Kidney (tissue), 14 donors: ENCODE results near the gene FOXE1. TPM values are rescaled to one million over a fixed set of nuclear protein-coding genes. Genes with fewer than 3 reads are reported as not detected.

ENCODE experiments used
- DNase-seq, 5 donors: peaks; one replicate each; pipeline ENCODE4 v3.0.0-alpha.2; 2013 to 2020
- FAIRE-seq: peaks from 2 replicates; lab custom pipeline; 2012; peaks lifted over from hg19 to GRCh38; lab: Jason Lieb, UNC
- H3K27ac ChIP-seq, 2 donors: one replicate each; pipeline ENCODE4 v1.7.0; 2013; ENCODE audit warnings: low read depth in 2 of 2, low read length in 2 of 2, inconsistent platforms in 1 of 2
- H3K27me3 ChIP-seq: one replicate; pipeline ENCODE4 v1.7.1; 2013; ENCODE audit warnings: low read length, inconsistent platforms; ENCODE audit not compliant: control insufficient read depth, insufficient read depth
- H3K36me3 ChIP-seq, 3 donors: one replicate each; pipeline versions ENCODE4 v1.7.0 to v1.7.1; 2013; ENCODE audit warnings: low read length in 3 of 3, control low read depth in 1 of 3, inconsistent platforms in 1 of 3; ENCODE audit not compliant: insufficient read depth in 3 of 3, control insufficient read depth in 2 of 3
- H3K4me1 ChIP-seq, 3 donors: one replicate each; pipeline versions ENCODE4 v1.7.0 to v1.7.1; 2013; ENCODE audit warnings: low read length in 3 of 3, inconsistent platforms in 1 of 3, low read depth in 1 of 3; ENCODE audit not compliant: control insufficient read depth in 2 of 3, insufficient read depth in 2 of 3
- H3K4me3 ChIP-seq, 3 donors: one replicate each; pipeline versions ENCODE4 v1.7.0 to v1.8.1; 2013; ENCODE audit warnings: low read length in 3 of 3, control low read depth in 1 of 3, inconsistent platforms in 1 of 3
- H3K9ac ChIP-seq, 3 donors: one replicate each; pipeline versions ENCODE4 v1.7.0 to v1.7.1; 2013; ENCODE audit warnings: low read length in 3 of 3, control low read depth in 1 of 3, inconsistent platforms in 1 of 3
- H3K9me3 ChIP-seq, 3 donors: one replicate each; pipeline versions ENCODE4 v1.7.0 to v1.7.1; 2013; ENCODE audit warnings: low read length in 3 of 3, control low read depth in 1 of 3, inconsistent platforms in 1 of 3; ENCODE audit not compliant: control insufficient read depth in 2 of 3, insufficient read depth in 1 of 3
- CTCF ChIP-seq: IDR thresholded peaks from 3 replicates; pipeline ENCODE4 v1.5.1; 2012; ENCODE audit warnings: mild to moderate bottlenecking, moderate library complexity, borderline replicate concordance; ENCODE audit not compliant: insufficient read depth; ENCODE audit errors: extremely low read depth
- intact Hi-C: fragments of 100-400 bp; cut with DNase I; formaldehyde crosslinking; loops from one replicate; pipeline ENCODE4 v1.11.1; 2022
- polyA plus RNA-seq: library from polyadenylated mRNA; stranded (reverse); fragments of 350-450 nt; fragmentation: Illumina TruSeq; extraction: RNeasy Lipid Tissue Mini Kit (QIAGEN cat#74804); gene quantifications from one replicate; pipeline ENCODE4 v1.2.3, GENCODE V29; 2014; ENCODE audit warnings: low read depth, low replicate concordance; ENCODE audit not compliant: insufficient read depth
- total RNA-seq: library from RNA; stranded (reverse); fragmentation: NEBNext Ultra II Directional; extraction: Animal tissue kit (Norgen Biotek cat#: 25700); gene quantifications from one replicate; pipeline ENCODE4 v1.2.1, GENCODE V29; 2021
- donor health status: control.
- donor health status: control.
- donor health status: control.
- donor health status: control.
- donor health status: control.
- donor health status: DM: yes; HTN: yes; CAD: no.
- donor health status: Normal renal cell carcinoma (clear cell type).

The FOXE1 gene
- total and polyA plus RNA-seq, 2 donors from 2014 or later, result 2.2 TPM; not detected in 1

- intact Hi-C loops, result no loop called here
- DNase-seq, result no peak
- Histone ChIP-seq H3K4me3 (no peak overlapping the region), H3K27ac (no peak overlapping the region), H3K36me3 (no peaks in the 10 kb centered on the region), H3K4me1 (no peaks in the 10 kb centered on the region), H3K9ac (no peak overlapping the region), H3K27me3 (no peaks in the 10 kb centered on the region), H3K9me3 (no peaks in the 10 kb centered on the region)
- no peak for TF ChIP-seq CTCF
- FAIRE-seq, result no peak
Measured at GRCh38 chr9:97809666-97810344, 43.2 kb upstream of the FOXE1 start.

- H3K36me3 ChIP-seq, result no peaks in the 10 kb centered on the region
- no peaks in the 10 kb centered on the region for H3K4me1 ChIP-seq
- H3K9me3 ChIP-seq, result no peaks in the 10 kb centered on the region
- H3K9ac ChIP-seq, result no peak overlapping the region
- intact Hi-C loops, result no loop called here
- no peaks in the 10 kb centered on the region for H3K27me3 ChIP-seq
- no peak overlapping the region for H3K27ac ChIP-seq
- DNase-seq (no peak), FAIRE-seq (no peak)
- no peak for TF ChIP-seq CTCF
- no peak overlapping the region for H3K4me3 ChIP-seq
Measured at GRCh38 chr9:97811533-97812246, 41.3 kb upstream of the FOXE1 start.

GRCh38 chr9:97812247-97812543, 40.8 kb upstream of the FOXE1 start:
- TF ChIP-seq CTCF, result no peak
- Histone ChIP-seq H3K36me3 (no peaks in the 10 kb centered on the region), H3K4me3 (no peak overlapping the region), H3K9me3 (no peaks in the 10 kb centered on the region), H3K27ac (no peak overlapping the region), H3K9ac (no peak overlapping the region), H3K4me1 (no peaks in the 10 kb centered on the region), H3K27me3 (no peaks in the 10 kb centered on the region)
- DNase-seq (no peak), FAIRE-seq (no peak)
- intact Hi-C loops, result no loop called here
